ENCODE data around the gene MAMDC2. TPM values are rescaled to one million over a fixed set of nuclear protein-coding genes. Genes with fewer than 3 reads are reported as not detected.
"Not testable (repeated sequence)": the region's sequence is repeated elsewhere in the genome, so short reads cannot be mapped to it uniquely, and the experiment has no call there.

The MAMDC2 gene
- total and polyA plus RNA-seq, 5 donors, result 11.5 to 18.1 (median 15.9) TPM

GRCh38 chr9:70204743-70205142 is 161.1 kb downstream of the MAMDC2 start:
- H3K4me3 ChIP-seq (ENCODE audit: low read length); H3K27me3 ChIP-seq (ENCODE audit: control insufficient read depth, insufficient read depth); ATAC-seq; H3K4me1 ChIP-seq (ENCODE audit: control insufficient read depth, insufficient read depth, low read length); H3K27ac ChIP-seq (ENCODE audit: low read length); H3K9me3 ChIP-seq (ENCODE audit: control insufficient read depth, low read length); intact Hi-C loops (cut with DNase I); DNase-seq: not testable (repeated sequence)
- whole genome bisulfite sequencing, result 96% methylated on average over 16 of the region's 16 CpGs

- no peak overlapping the region for H3K27ac ChIP-seq (ENCODE audit: low read length)
- H3K9me3 ChIP-seq (ENCODE audit: control insufficient read depth, low read length), result no peaks in the 10 kb centered on the region
- no peaks in the 10 kb centered on the region for H3K27me3 ChIP-seq (ENCODE audit: control insufficient read depth, insufficient read depth)
- ATAC-seq, result no peak
- DNase-seq, result no peak
- no peak overlapping the region for H3K4me3 ChIP-seq (ENCODE audit: low read length)
- H3K4me1 ChIP-seq (ENCODE audit: control insufficient read depth, insufficient read depth, low read length), result no peaks in the 10 kb centered on the region
- intact Hi-C loops (cut with DNase I), result no loop called here
- WGBS, result 60% methylated on average over 3 of the region's 3 CpGs
Measured at GRCh38 chr9:70205366-70206020, 161.8 kb downstream of the MAMDC2 start.

GRCh38 chr9:70217029-70217428 is 173.4 kb downstream of the MAMDC2 start:
- peaks cover 2% of the 10 kb centered on the region for H3K9me3 ChIP-seq (ENCODE audit: control insufficient read depth, low read length)
- no peaks in the 10 kb centered on the region for H3K4me1 ChIP-seq (ENCODE audit: control insufficient read depth, insufficient read depth, low read length)
- no peak overlapping the region for H3K4me3 ChIP-seq (ENCODE audit: low read length)
- ATAC-seq (no peak), DNase-seq (peak in 2 of 3 donors; percentile 41 to 71)
- H3K27me3 ChIP-seq (ENCODE audit: control insufficient read depth, insufficient read depth), result no peaks in the 10 kb centered on the region
- 77% methylated on average over 16 of the region's 16 CpGs for WGBS
- intact Hi-C loops (cut with DNase I), result no loop called here
- no peak overlapping the region for H3K27ac ChIP-seq (ENCODE audit: low read length)

GRCh38 chr9:70218767-70219166 is 175.1 kb downstream of the MAMDC2 start:
- H3K4me3 ChIP-seq (ENCODE audit: low read length), result no peak overlapping the region
- no peaks in the 10 kb centered on the region for H3K4me1 ChIP-seq (ENCODE audit: control insufficient read depth, insufficient read depth, low read length)
- intact Hi-C loops (cut with DNase I), result no loop called here
- ATAC-seq (no peak), DNase-seq (no peak)
- 80% methylated on average over 1 of the region's 1 CpG for WGBS
- H3K9me3 ChIP-seq (ENCODE audit: control insufficient read depth, low read length), result no peaks in the 10 kb centered on the region
- H3K27me3 ChIP-seq (ENCODE audit: control insufficient read depth, insufficient read depth), result no peaks in the 10 kb centered on the region
- no peak overlapping the region for H3K27ac ChIP-seq (ENCODE audit: low read length)

GRCh38 chr9:70220216-70220615 is 176.6 kb downstream of the MAMDC2 start:
- Histone ChIP-seq H3K4me3 (ENCODE audit: low read length) (no peak overlapping the region), H3K9me3 (ENCODE audit: control insufficient read depth, low read length) (no peaks in the 10 kb centered on the region), H3K27ac (ENCODE audit: low read length) (no peak overlapping the region), H3K27me3 (ENCODE audit: control insufficient read depth, insufficient read depth) (no peaks in the 10 kb centered on the region), H3K4me1 (ENCODE audit: control insufficient read depth, insufficient read depth, low read length) (no peaks in the 10 kb centered on the region)
- intact Hi-C loops (cut with DNase I), result no loop called here
- 98% methylated on average over 2 of the region's 2 CpGs for WGBS
- DNase-seq, result no peak
- ATAC-seq, result no peak

GRCh38 chr9:70222354-70222753 is 178.7 kb downstream of the MAMDC2 start:
- no peak overlapping the region for H3K27ac ChIP-seq (ENCODE audit: low read length)
- no peak overlapping the region for H3K4me3 ChIP-seq (ENCODE audit: low read length)
- DNase-seq (no peak), ATAC-seq (no peak)
- whole genome bisulfite sequencing, result 79% methylated on average over 1 of the region's 1 CpG
- no peaks in the 10 kb centered on the region for H3K9me3 ChIP-seq (ENCODE audit: control insufficient read depth, low read length)
- intact Hi-C loops (cut with DNase I), result no loop called here
- no peaks in the 10 kb centered on the region for H3K4me1 ChIP-seq (ENCODE audit: control insufficient read depth, insufficient read depth, low read length)
- no peaks in the 10 kb centered on the region for H3K27me3 ChIP-seq (ENCODE audit: control insufficient read depth, insufficient read depth)

- no peak overlapping the region for H3K4me3 ChIP-seq (ENCODE audit: low read length)
- 58% methylated on average over 2 of the region's 2 CpGs for WGBS
- DNase-seq (no peak), ATAC-seq (no peak)
- no peaks in the 10 kb centered on the region for H3K27me3 ChIP-seq (ENCODE audit: control insufficient read depth, insufficient read depth)
- no peaks in the 10 kb centered on the region for H3K9me3 ChIP-seq (ENCODE audit: control insufficient read depth, low read length)
- no peak overlapping the region for H3K27ac ChIP-seq (ENCODE audit: low read length)
- no peaks in the 10 kb centered on the region for H3K4me1 ChIP-seq (ENCODE audit: control insufficient read depth, insufficient read depth, low read length)
- intact Hi-C loops (cut with DNase I), result loop anchor here in 1 of 4 donors (5.0 kb wide), 1 partner anchor 256 kb away; no protein-coding TSS in a partner anchor
Measured at GRCh38 chr9:70228118-70228517, 184.5 kb downstream of the MAMDC2 start.

GRCh38 chr9:70228611-70229010 is 185.0 kb downstream of the MAMDC2 start:
- no peaks in the 10 kb centered on the region for H3K9me3 ChIP-seq (ENCODE audit: control insufficient read depth, low read length)
- DNase-seq (no peak), ATAC-seq (no peak)
- no peak overlapping the region for H3K27ac ChIP-seq (ENCODE audit: low read length)
- 86% methylated on average over 2 of the region's 2 CpGs for WGBS
- no peak overlapping the region for H3K4me3 ChIP-seq (ENCODE audit: low read length)
- intact Hi-C loops (cut with DNase I), result loop anchor here in 1 of 4 donors (5.0 kb wide), 1 partner anchor 256 kb away; no protein-coding TSS in a partner anchor
- H3K27me3 ChIP-seq (ENCODE audit: control insufficient read depth, insufficient read depth), result no peaks in the 10 kb centered on the region
- H3K4me1 ChIP-seq (ENCODE audit: control insufficient read depth, insufficient read depth, low read length), result no peaks in the 10 kb centered on the region

GRCh38 chr9:70229026-70229425 is 185.4 kb downstream of the MAMDC2 start:
- Histone ChIP-seq H3K4me3 (ENCODE audit: low read length) (no peak overlapping the region), H3K27me3 (ENCODE audit: control insufficient read depth, insufficient read depth) (no peaks in the 10 kb centered on the region), H3K4me1 (ENCODE audit: control insufficient read depth, insufficient read depth, low read length) (no peaks in the 10 kb centered on the region), H3K27ac (ENCODE audit: low read length) (peak overlapping the region; percentile 8), H3K9me3 (ENCODE audit: control insufficient read depth, low read length) (no peaks in the 10 kb centered on the region)
- DNase-seq (peak in 2 of 3 donors; percentile 73 to 74), ATAC-seq (peak; percentile 85 to 87)
- 36% methylated on average over 4 of the region's 4 CpGs for WGBS
- intact Hi-C loops (cut with DNase I), result loop anchor here in 1 of 4 donors (5.0 kb wide), 1 partner anchor 257 kb away; no protein-coding TSS in a partner anchor

- no peaks in the 10 kb centered on the region for H3K27me3 ChIP-seq (ENCODE audit: control insufficient read depth, insufficient read depth)
- H3K4me3 ChIP-seq (ENCODE audit: low read length), result no peak overlapping the region
- no peaks in the 10 kb centered on the region for H3K9me3 ChIP-seq (ENCODE audit: control insufficient read depth, low read length)
- intact Hi-C loops (cut with DNase I), result loop anchor here in 1 of 4 donors (5.0 kb wide), 1 partner anchor 257 kb away; no protein-coding TSS in a partner anchor
- H3K4me1 ChIP-seq (ENCODE audit: control insufficient read depth, insufficient read depth, low read length), result no peaks in the 10 kb centered on the region
- no peak for DNase-seq
- 46% methylated on average over 3 of the region's 3 CpGs for WGBS
- ATAC-seq, result peak in 1 of 2 donors; percentile 46
- peak overlapping the region; percentile 51 for H3K27ac ChIP-seq (ENCODE audit: low read length)
Measured at GRCh38 chr9:70229579-70229978, 185.9 kb downstream of the MAMDC2 start.

- 34% methylated on average over 4 of the region's 4 CpGs for whole genome bisulfite sequencing
- H3K27ac ChIP-seq (ENCODE audit: low read length), result no peak overlapping the region
- no peak overlapping the region for H3K4me3 ChIP-seq (ENCODE audit: low read length)
- H3K9me3 ChIP-seq (ENCODE audit: control insufficient read depth, low read length), result no peaks in the 10 kb centered on the region
- ATAC-seq (no peak), DNase-seq (no peak)
- no peaks in the 10 kb centered on the region for H3K27me3 ChIP-seq (ENCODE audit: control insufficient read depth, insufficient read depth)
- intact Hi-C loops (cut with DNase I), result loop anchor here in 1 of 4 donors (5.0 kb wide), 1 partner anchor 260 kb away; no protein-coding TSS in a partner anchor
- no peaks in the 10 kb centered on the region for H3K4me1 ChIP-seq (ENCODE audit: control insufficient read depth, insufficient read depth, low read length)
Measured at GRCh38 chr9:70232476-70232875, 188.8 kb downstream of the MAMDC2 start.

All from right cardiac atrium (tissue), 5 donors.